ENCODE data around the gene ALOX5AP.

- TF ChIP-seq, protein P1, sequence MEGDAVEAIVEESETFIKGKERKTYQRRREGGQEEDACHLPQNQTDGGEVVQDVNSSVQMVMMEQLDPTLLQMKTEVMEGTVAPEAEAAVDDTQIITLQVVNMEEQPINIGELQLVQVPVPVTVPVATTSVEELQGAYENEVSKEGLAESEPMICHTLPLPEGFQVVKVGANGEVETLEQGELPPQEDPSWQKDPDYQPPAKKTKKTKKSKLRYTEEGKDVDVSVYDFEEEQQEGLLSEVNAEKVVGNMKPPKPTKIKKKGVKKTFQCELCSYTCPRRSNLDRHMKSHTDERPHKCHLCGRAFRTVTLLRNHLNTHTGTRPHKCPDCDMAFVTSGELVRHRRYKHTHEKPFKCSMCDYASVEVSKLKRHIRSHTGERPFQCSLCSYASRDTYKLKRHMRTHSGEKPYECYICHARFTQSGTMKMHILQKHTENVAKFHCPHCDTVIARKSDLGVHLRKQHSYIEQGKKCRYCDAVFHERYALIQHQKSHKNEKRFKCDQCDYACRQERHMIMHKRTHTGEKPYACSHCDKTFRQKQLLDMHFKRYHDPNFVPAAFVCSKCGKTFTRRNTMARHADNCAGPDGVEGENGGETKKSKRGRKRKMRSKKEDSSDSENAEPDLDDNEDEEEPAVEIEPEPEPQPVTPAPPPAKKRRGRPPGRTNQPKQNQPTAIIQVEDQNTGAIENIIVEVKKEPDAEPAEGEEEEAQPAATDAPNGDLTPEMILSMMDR (IDR thresholded peaks at IDR 0.05; ENCODE audit: insufficient read depth, low read length) = no peak
- TF ChIP-seq POLR2AphosphoS5 (IDR thresholded peaks at IDR 0.05; ENCODE audit: low read depth) = no peak
Measured at GRCh38 chr13:30719525-30719914, 15.8 kb upstream of the ALOX5AP start.
